Left ventricle myocardium inferior (tissue), 1 donor: ENCODE measurements around the gene TMEM132A. TPM values are rescaled to one million over a fixed set of nuclear protein-coding genes. Genes with fewer than 3 reads are reported as not detected.

Source experiments
- DNase-seq: peaks from one replicate; pipeline ENCODE4 v3.0.0-alpha.2; 2020
- H3K27ac ChIP-seq: fragments of 200-600 bp; replicated peaks from 2 replicates; pipeline ENCODE4 v1.8.0; 2021
- H3K27me3 ChIP-seq: fragments of 200-600 bp; 2 replicates; pipeline ENCODE4 v1.8.0; 2021; ENCODE audit warnings: low read depth
- H3K36me3 ChIP-seq: fragments of 200-600 bp; 2 replicates; pipeline ENCODE4 v1.8.0; 2021
- H3K4me1 ChIP-seq: fragments of 200-600 bp; 2 replicates; pipeline ENCODE4 v1.8.0; 2021
- H3K4me3 ChIP-seq: fragments of 200-600 bp; 2 replicates; pipeline ENCODE4 v1.8.0; 2021; ENCODE audit warnings: mild to moderate bottlenecking, moderate library complexity
- H3K9me3 ChIP-seq: fragments of 200-600 bp; replicated peaks from 2 replicates; pipeline ENCODE4 v1.8.0; 2021
- intact Hi-C: fragments of 100-400 bp; cut with micrococcal nuclease; formaldehyde crosslinking; loops from one replicate; pipeline ENCODE4 v1.11.0; 2022
- total RNA-seq: library from RNA; stranded (reverse); fragmentation: NEBNext Ultra II Directional; extraction: Animal tissue kit (Norgen Biotek cat#: 25700); gene quantifications from one replicate; pipeline ENCODE4 v1.2.1, GENCODE V29; 2021
- TF ChIP-seq, protein P1 (sequence below): fragments of 200-600 bp; IDR thresholded peaks from 2 replicates; pipeline ENCODE4 v1.8.0; 2021; ENCODE audit warnings: antibody characterized with exemption, mild to moderate bottlenecking, borderline replicate concordance
- donor health status: DM: no; HTN: yes; CAD: no; lungs with severe emphysema.

The TMEM132A gene
- total RNA-seq, 1 donor from 2014 or later: 6.4 TPM

DNA sequence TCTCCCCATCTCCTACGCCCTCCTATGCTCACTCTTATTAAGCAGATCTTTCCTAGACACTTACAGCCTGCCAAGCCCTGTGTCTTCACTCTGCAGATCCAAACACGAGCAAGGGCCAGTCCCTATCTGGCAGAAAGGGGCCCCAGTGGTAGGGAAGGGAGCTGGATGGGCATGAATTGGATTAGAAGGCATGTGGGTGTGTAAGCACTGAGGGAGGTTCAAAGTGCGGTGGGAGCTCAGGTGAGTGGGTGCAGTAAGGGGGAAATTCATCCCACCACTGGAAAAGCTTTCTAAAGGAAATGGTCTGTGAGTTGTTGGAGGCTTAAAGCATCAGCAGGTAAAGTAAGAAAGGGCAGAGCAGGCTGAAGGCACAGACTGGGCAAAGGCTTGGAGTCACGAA is 5.5 kb downstream of the TMEM132A start:
- DNase-seq: no peak
- intact Hi-C loops: no loop called here
- TF ChIP-seq, protein P1, sequence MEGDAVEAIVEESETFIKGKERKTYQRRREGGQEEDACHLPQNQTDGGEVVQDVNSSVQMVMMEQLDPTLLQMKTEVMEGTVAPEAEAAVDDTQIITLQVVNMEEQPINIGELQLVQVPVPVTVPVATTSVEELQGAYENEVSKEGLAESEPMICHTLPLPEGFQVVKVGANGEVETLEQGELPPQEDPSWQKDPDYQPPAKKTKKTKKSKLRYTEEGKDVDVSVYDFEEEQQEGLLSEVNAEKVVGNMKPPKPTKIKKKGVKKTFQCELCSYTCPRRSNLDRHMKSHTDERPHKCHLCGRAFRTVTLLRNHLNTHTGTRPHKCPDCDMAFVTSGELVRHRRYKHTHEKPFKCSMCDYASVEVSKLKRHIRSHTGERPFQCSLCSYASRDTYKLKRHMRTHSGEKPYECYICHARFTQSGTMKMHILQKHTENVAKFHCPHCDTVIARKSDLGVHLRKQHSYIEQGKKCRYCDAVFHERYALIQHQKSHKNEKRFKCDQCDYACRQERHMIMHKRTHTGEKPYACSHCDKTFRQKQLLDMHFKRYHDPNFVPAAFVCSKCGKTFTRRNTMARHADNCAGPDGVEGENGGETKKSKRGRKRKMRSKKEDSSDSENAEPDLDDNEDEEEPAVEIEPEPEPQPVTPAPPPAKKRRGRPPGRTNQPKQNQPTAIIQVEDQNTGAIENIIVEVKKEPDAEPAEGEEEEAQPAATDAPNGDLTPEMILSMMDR: no peak

DNA sequence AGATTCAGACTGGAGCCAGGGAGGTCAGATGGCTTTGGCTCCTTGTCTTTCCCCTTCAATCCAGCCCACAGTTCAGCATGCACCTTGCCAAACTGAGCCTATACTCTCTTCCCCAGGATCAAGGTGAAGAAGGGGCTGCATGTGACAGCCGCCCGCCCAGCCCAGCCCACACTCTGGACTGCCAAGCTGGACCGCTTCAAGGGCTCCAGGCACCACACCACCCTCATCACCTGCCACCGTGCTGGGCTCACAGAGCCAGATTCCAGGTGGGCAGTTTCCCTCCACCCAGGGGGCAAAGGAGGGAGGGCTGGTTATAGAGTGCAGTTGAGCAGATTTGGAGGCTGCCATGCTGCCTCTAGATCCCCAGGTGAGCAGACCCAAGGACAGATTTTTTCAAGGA is 6.1 kb downstream of the TMEM132A start:
- H3K9me3 ChIP-seq: no peaks in the 10 kb centered on the region
- no peak overlapping the region for H3K4me3 ChIP-seq
- TF ChIP-seq, protein P1: no peak
- H3K36me3 ChIP-seq: peaks cover 6% of the 10 kb centered on the region
- intact Hi-C loops: no loop called here
- DNase-seq: no peak
- peaks cover 17% of the 10 kb centered on the region for H3K27me3 ChIP-seq
- H3K27ac ChIP-seq: no peak overlapping the region
- peaks cover 6% of the 10 kb centered on the region for H3K4me1 ChIP-seq

More for the DNA sequence above, 5.5 kb downstream of the TMEM132A start:
- H3K27ac ChIP-seq: no peak overlapping the region
- H3K36me3 ChIP-seq: peaks cover 6% of the 10 kb centered on the region
- peaks cover 12% of the 10 kb centered on the region for H3K4me1 ChIP-seq
- no peaks in the 10 kb centered on the region for H3K9me3 ChIP-seq
- H3K27me3 ChIP-seq: peaks cover 24% of the 10 kb centered on the region
- H3K4me3 ChIP-seq: no peak overlapping the region

DNA sequence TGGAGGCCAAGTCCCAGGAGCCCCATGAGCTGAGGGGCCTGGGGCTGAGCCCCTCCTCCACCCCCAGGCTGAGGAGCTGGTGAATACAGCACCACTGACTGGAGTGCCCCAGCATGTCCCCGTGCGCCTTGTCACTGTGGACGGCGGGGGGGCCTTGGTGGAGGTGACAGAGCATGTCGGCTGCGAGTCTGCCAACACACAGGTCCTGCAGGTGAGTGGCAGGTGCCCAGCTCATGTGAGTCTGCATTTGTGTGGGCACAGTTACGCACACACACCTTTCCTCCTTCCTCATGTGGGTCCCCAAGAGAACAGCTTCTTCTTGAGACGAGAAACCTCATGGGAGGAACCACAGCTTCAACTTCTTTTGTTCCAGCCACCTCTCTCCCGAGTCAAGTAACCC is 7.7 kb downstream of the TMEM132A start:
- H3K36me3 ChIP-seq: peaks cover 6% of the 10 kb centered on the region
- H3K4me1 ChIP-seq: peaks cover 13% of the 10 kb centered on the region
- intact Hi-C loops: no loop called here
- no peak overlapping the region for H3K4me3 ChIP-seq
- H3K27me3 ChIP-seq: peaks cover 10% of the 10 kb centered on the region
- no peak for DNase-seq
- H3K9me3 ChIP-seq: no peaks in the 10 kb centered on the region
- no peak overlapping the region for H3K27ac ChIP-seq
- TF ChIP-seq, protein P1: no peak

DNA sequence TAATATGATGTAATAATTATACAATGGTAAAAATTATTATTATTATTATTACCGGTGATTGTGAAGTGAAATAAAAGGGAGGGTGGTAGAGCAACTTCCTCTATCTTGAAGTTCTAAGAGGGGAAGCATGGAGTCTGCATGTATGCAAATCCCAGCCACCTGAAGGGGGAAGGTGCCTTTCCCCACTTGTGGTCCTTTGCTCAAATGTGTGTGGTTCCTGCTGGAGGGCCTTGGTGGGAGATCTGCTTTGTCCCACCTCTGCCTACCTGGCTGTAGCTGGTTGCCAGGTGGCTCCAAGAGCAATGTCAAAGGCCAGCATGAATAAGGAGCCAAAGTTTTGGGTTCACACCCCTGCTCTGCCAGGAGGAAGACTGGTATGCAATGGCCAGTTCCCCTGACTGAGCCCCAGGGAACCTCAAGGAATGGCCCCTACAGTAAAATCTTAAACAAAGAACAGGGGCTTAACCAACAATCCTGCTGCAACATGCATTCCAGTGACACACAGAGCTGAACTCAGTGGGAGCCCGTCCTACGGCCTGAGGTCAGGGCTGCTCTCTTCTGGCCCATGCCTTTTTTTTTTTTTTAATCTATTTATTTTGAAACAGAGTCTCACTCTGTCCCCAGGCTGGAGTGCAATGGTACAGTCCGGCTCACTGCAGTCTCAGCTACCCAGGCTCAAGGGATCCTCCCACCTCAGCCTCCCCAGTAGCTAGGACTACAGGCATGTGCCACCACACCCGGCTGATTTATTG is 8.5 kb downstream of the TMEM132A start:
- intact Hi-C loops: no loop called here
- TF ChIP-seq, protein P1: no peak
- H3K4me1 ChIP-seq: peaks cover 22% of the 10 kb centered on the region
- no peaks in the 10 kb centered on the region for H3K9me3 ChIP-seq
- no peak for DNase-seq
- H3K36me3 ChIP-seq: peaks cover 6% of the 10 kb centered on the region
- H3K27me3 ChIP-seq: peaks cover 1% of the 10 kb centered on the region
- no peak overlapping the region for H3K4me3 ChIP-seq
- no peak overlapping the region for H3K27ac ChIP-seq

DNA sequence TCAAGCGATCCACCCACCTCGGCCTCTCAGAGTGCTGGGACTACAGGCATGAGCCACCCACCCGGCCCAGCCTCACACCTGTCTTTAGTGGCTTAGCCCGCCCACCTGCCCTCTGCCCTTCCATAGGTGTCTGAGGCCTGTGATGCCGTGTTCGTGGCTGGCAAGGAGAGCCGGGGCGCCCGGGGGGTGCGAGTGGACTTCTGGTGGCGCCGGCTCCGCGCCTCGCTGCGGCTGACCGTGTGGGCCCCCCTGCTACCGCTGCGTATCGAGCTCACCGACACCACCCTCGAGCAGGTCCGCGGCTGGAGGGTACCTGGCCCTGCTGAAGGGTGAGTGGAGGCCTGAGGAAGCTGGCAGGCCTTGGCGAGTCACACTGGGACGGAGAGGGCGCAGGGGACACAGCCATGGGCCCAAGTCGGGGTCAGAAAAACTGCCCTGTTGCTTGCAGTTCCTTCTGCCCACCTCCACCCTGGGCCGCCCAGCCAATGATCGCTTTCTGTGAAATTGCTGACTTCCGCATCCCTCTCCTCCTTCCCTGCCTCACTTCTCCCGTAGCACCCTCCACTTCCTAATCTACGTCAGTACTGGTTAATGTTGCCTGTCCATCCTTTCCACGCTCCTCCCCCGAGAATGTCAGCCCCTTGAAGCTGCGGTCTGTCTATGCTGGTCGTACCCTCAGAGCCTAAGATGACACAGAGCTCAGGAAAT is 9.3 kb downstream of the TMEM132A start:
- no peak for DNase-seq

More for the DNA sequence above, 9.3 kb downstream of the TMEM132A start:
- H3K36me3 ChIP-seq: peaks cover 6% of the 10 kb centered on the region
- intact Hi-C loops: no loop called here
- H3K9me3 ChIP-seq: no peaks in the 10 kb centered on the region
- H3K27me3 ChIP-seq: no peaks in the 10 kb centered on the region
- H3K4me3 ChIP-seq: no peak overlapping the region
- peaks cover 24% of the 10 kb centered on the region for H3K4me1 ChIP-seq
- TF ChIP-seq, protein P1: no peak
- no peak overlapping the region for H3K27ac ChIP-seq
